HL-60 (cell line): Measurements from ENCODE around the gene NAB2.

ENCODE experiments used
- DNase-seq, 2 experiments: peaks; one replicate each; pipeline ENCODE4 v3.0.0-alpha.2; 2010 to 2020; ENCODE audit warnings: low read depth in 1 of 2, low spot score in 1 of 2
- H3K27ac ChIP-seq: fragments of 250-450 bp; sonication (Bioruptor Pico); replicated peaks from 2 replicates; pipeline ENCODE4 v1.5.1; 2020; ENCODE audit warnings: mild to moderate bottlenecking, moderate library complexity
- H3K27me3 ChIP-seq: fragments of 250-450 bp; sonication (Bioruptor Pico); 2 replicates; pipeline ENCODE4 v1.5.1; 2021; ENCODE audit warnings: mild to moderate bottlenecking, moderate library complexity; ENCODE audit not compliant: insufficient read depth, poor library complexity, severe bottlenecking
- H3K4me3 ChIP-seq: replicated peaks from 2 replicates; pipeline ENCODE4 v1.5.1; 2011; ENCODE audit warnings: mild to moderate bottlenecking, control low read depth, low read length; ENCODE audit not compliant: insufficient read depth
- CTCF ChIP-seq: IDR thresholded peaks from one replicate; pipeline ENCODE4 v1.5.1; 2011; ENCODE audit warnings: low read length, control low read depth, inconsistent platforms; ENCODE audit not compliant: insufficient read depth
- GABPA ChIP-seq: IDR thresholded peaks from 2 replicates; pipeline ENCODE4 v1.6.1; 2012; ENCODE audit warnings: low read depth
- POLR2AphosphoS5 ChIP-seq: IDR thresholded peaks from 2 replicates; pipeline ENCODE4 v1.6.1; 2012; ENCODE audit warnings: low read depth
- REST ChIP-seq: IDR thresholded peaks from 2 replicates; pipeline ENCODE4 v1.6.1; 2012; ENCODE audit warnings: low read depth; ENCODE audit not compliant: insufficient replicate concordance
- SPI1 ChIP-seq: IDR thresholded peaks from 2 replicates; pipeline ENCODE4 v1.6.1; 2012; ENCODE audit warnings: low read depth, mild to moderate bottlenecking, borderline replicate concordance

NAB2 gene

DNA sequence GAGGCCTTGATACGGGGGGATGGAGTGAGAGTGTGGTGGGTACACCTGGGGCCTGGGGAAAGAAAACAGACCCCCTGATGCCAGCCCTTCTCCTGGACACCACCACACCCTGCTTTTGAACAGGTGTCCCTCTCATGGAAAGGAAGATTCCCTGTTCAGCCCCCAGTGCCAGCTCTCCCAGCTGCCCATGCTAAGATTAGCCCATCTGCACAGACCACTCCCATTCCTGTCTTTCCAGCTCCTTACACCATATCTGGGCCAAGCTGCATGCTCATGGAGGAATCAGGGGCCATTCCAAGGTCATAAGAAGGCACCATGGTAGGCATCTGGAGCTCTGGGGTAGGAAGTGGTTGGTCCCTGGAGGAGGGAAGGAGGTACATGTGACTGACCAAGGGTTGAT, 9.6 kb downstream of the NAB2 start:
- no peak overlapping the region for H3K4me3 ChIP-seq
- no peak overlapping the region for H3K27ac ChIP-seq
- no peaks in the 10 kb centered on the region for H3K27me3 ChIP-seq
- DNase-seq, result no peak
- TF ChIP-seq CTCF (no peak), POLR2AphosphoS5 (no peak), REST (no peak), GABPA (no peak), SPI1 (no peak)

GRCh38 chr12:57099047-57099714, 10.3 kb downstream of the NAB2 start:
- no peak for DNase-seq
- Histone ChIP-seq H3K27me3 (no peaks in the 10 kb centered on the region), H3K4me3 (no peak overlapping the region), H3K27ac (no peak overlapping the region)
- no peak for TF ChIP-seq SPI1
- TF ChIP-seq REST, result no peak
- no peak for TF ChIP-seq CTCF
- TF ChIP-seq POLR2AphosphoS5, result no peak
- no peak for TF ChIP-seq GABPA

DNA sequence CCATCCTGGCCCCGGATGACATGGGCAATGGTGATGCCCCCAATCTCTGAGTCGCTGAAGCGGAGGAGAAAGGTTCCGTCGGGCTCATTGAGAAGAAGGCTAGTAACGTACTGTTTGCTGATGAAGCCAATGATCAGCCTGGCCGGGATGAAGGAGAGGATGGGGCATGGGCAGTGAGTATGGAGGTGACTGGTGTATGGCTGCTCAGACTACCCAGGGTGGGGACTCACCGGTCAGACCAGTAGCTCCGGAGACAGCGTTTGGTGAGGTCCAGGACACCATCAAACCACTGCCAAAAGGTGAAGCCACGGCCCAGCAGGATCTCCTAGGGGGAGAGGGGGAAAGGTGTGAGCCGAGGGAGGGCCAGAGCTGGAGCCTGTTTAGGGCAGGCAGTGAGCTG, 10.9 kb downstream of the NAB2 start:
- Histone ChIP-seq H3K4me3 (no peak overlapping the region), H3K27me3 (no peaks in the 10 kb centered on the region), H3K27ac (no peak overlapping the region)
- no peak for TF ChIP-seq GABPA
- no peak for TF ChIP-seq SPI1
- TF ChIP-seq POLR2AphosphoS5, result no peak
- no peak for TF ChIP-seq REST
- TF ChIP-seq CTCF, result no peak
- DNase-seq, result no peak
